HT1080 (cell line): Measurements from ENCODE around the gene CFAP410. TPM values are rescaled to one million over a fixed set of nuclear protein-coding genes. Genes with fewer than 3 reads are reported as not detected.

Experiments used
- DNase-seq: peaks from one replicate; pipeline ENCODE4 v3.0.0-alpha.2; 2015; ENCODE audit warnings: low read depth
- polyA plus RNA-seq, 2 experiments: library from polyadenylated mRNA; depleted of rRNA; stranded (reverse); fragments of >200 nt; gene quantifications; 2 replicates each; pipeline ENCODE4 v1.2.3, GENCODE V29; 2015
- total RNA-seq: library from RNA; depleted of rRNA; stranded (reverse); fragments of >200 nt; shearing (Covaris generic); gene quantifications from 2 replicates; pipeline ENCODE4 v1.2.3, GENCODE V29; 2014; rRNA removed

Gene CFAP410
- 4.2 and 4.5 TPM in 2 replicates for total RNA-seq
- polyA plus RNA-seq (2015; cell fraction: cytosol; rRNA removed) = 4.8 and 5.3 TPM in 2 replicates
- polyA plus RNA-seq (2015; cell fraction: nucleus; rRNA removed) = 10.1 and 12.8 TPM in 2 replicates

- DNase-seq = peak; percentile 89
These were observed at the start of gene CFAP410 for GRCh38 chr21:44338971-44339910. Gene CFAP410, minus strand, starts transcription at chr21:44339390. Its CDS starts 196 bp downstream, at chr21:44339194.

DNA sequence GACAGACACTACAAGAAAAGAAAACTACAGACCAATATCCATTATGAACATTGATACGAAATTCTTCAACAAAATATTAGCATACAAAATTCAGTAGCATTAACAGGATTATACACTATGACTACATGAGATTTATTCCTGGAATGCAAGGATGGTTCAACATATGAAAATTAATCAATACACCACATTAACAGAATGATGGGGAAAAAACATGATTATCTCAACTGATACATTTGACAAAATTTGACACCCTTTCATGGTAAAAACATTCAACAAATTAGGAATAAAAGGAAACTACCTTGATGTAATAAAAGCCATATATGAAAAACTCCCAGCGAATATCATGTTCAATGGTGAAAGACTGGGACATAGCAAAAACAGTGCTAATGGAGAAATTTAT is 45.8 kb upstream of the CFAP410 start:
- DNase-seq = no peak

GRCh38 chr21:44383216-44383615 is 44.0 kb upstream of the CFAP410 start:
- no peak for DNase-seq

GRCh38 chr21:44382536-44382935 is 43.3 kb upstream of the CFAP410 start:
- DNase-seq = no peak

- DNase-seq = no peak
These were observed 42.7 kb upstream of the CFAP410 start for GRCh38 chr21:44381874-44382273.

GRCh38 chr21:44380876-44381275 is 41.7 kb upstream of the CFAP410 start:
- DNase-seq = no peak

- DNase-seq = no peak
These were observed 41.0 kb upstream of the CFAP410 start for GRCh38 chr21:44379991-44380865.

- DNase-seq = no peak
These were observed 40.3 kb upstream of the CFAP410 start for GRCh38 chr21:44379515-44379848.

- no peak for DNase-seq
These were observed 39.7 kb upstream of the CFAP410 start for GRCh38 chr21:44378646-44379514.

DNA sequence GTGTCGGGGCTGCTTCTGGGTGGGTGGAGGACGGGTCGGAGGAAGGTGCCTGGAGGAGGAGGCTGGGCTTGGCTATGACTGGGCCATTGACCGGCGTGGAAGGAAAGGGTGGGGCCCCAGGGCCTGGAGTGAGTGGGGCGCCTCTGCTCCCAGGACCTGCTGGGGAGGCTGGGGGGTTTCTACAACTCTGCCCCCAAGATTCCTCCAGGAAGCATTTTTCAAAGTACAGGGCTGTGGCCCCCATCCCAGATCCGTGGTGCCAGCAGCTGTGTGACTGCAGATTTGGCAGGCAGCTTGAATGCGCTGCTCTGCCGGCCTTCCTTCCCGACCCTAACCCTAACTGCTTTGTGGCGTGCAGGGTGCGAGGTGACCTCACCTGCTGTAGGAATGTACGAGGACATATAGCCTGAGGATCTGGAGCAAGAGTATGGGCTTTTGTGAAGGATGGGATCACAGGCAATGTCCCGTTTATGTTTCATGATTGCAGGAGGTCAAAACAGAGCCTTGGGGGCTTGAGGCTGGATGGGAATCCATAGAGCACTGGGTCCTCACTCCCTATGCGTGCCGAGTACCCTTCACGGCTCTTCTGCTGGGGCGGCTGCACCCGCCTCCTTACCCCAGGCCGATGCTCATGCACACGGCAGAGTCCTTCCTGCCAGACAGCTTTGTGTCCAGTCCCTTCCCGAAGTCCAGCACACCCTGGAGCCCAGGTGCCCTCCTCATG is 38.9 kb upstream of the CFAP410 start:
- DNase-seq = no peak

- no peak for DNase-seq
These were observed 38.2 kb upstream of the CFAP410 start for GRCh38 chr21:44377201-44377921.

- no peak for DNase-seq
These were observed 37.4 kb upstream of the CFAP410 start for GRCh38 chr21:44376606-44377005.

GRCh38 chr21:44375761-44376241 is 36.6 kb upstream of the CFAP410 start:
- DNase-seq = no peak

- DNase-seq = no peak
These were observed 36.1 kb upstream of the CFAP410 start for GRCh38 chr21:44375281-44375651.

DNA sequence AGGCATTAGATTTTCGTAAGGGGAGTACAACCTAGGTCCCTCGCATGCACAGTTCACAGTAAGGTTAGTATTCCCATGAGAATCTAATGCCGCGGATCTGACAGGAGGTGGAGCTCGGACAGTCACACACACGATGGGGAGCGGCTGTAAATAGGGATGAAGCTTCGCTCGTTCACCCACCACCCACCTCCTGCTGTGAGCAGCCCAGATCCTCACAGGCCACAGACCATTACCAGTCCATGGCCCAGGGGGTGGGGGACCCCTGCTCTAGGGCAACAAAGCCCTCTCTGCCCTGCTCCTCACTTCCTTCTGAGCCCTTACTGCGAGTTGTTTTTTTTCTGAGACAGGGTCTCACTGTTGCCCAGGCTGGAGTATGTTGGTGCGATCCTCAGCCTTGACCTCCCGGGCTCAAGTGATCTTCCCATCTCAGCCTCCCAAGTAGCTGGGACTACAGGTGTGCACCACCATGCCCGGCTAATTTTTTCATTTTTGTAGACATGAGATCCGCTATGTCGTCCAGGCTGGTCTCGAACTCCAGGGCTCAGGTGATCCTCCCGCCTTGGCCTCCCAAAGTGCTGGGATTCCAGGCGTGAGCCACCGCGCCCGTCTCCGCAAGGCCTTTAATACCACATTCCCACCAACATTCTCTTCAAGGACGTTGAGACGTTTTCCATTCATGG is 35.6 kb upstream of the CFAP410 start:
- no peak for DNase-seq

GRCh38 chr21:44372616-44373015 is 33.4 kb upstream of the CFAP410 start:
- DNase-seq = no peak

GRCh38 chr21:44371596-44371995 is 32.4 kb upstream of the CFAP410 start:
- no peak for DNase-seq

DNA sequence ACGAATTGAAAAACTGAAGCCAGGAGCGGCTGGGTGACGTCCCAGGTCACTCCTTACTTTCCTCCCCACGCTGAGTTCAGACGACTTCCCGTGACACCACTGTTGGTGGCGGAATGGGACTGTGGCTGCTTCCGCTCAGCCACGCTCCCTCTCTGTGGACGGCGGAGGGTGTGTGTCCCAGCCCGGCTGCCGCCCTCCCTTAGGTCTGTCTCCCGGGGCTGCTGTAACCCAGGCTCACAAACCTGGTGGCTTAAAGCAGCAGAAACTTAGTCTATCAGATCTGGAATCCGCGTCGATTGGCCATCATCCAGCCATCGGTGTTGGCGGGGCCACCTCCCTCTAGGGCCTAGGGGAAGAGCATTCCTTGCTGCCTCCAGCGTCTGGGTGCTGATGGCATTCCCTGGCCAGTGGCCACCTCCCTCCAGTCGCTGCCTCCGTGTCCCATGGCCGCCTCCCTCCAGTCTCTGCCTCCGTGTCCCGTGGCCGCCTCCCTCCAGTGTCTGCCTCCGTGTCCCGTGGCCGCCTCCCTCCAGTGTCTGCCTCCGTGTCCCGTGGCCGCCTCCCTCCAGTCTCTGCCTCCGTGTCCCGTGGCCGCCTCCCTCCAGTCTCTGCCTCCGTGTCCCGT is 31.7 kb upstream of the CFAP410 start:
- no peak for DNase-seq
